RWPE2 (cell line): Measurements from ENCODE around the gene KIF1A.
A peak's percentile ranks its signal among the peaks of the same experiment; 100 is the strongest.

ENCODE experiments used
- ATAC-seq: fragments of 200-7000 bp; cut with Tn5 transposase; 3 replicates; pipeline ENCODE4 v1.9.1; 2021; ENCODE audit warnings: low read depth
- DNase-seq: peaks from one replicate; pipeline ENCODE4 v3.0.0-alpha.2; 2020; ENCODE audit warnings: low spot score
- H3K27ac ChIP-seq: fragments of 450-650 bp; 2 replicates; pipeline ENCODE4 v1.5.1; 2017; ENCODE audit warnings: mild to moderate bottlenecking; ENCODE audit not compliant: poor library complexity, severe bottlenecking
- H3K27me3 ChIP-seq: fragments of 250-450 bp; sonication (Bioruptor Pico); 2 replicates; pipeline ENCODE4 v1.5.1; 2021; ENCODE audit warnings: mild to moderate bottlenecking, moderate library complexity; ENCODE audit not compliant: insufficient read depth, poor library complexity, severe bottlenecking
- H3K36me3 ChIP-seq: fragments of 250-450 bp; sonication (Bioruptor Pico); 2 replicates; pipeline ENCODE4 v1.5.1; 2020; ENCODE audit warnings: low read depth, mild to moderate bottlenecking, moderate library complexity
- H3K4me1 ChIP-seq: fragments of 250-450 bp; sonication (Bioruptor Pico); 2 replicates; pipeline ENCODE4 v1.5.1; 2021; ENCODE audit warnings: mild to moderate bottlenecking, moderate library complexity; ENCODE audit not compliant: insufficient read depth, poor library complexity, severe bottlenecking
- H3K4me3 ChIP-seq: fragments of 250-450 bp; sonication (Bioruptor Pico); 2 replicates; pipeline ENCODE4 v1.5.1; 2021; ENCODE audit warnings: mild to moderate bottlenecking, moderate library complexity; ENCODE audit not compliant: severe bottlenecking
- H3K9me3 ChIP-seq: fragments of 250-450 bp; sonication (Bioruptor Pico); 2 replicates; pipeline ENCODE4 v1.5.1; 2021; ENCODE audit warnings: mild to moderate bottlenecking, moderate library complexity; ENCODE audit not compliant: severe bottlenecking
- TF ChIP-seq, protein P1 (sequence below): fragments of 450-650 bp; IDR thresholded peaks from one replicate; pipeline ENCODE4 v1.5.1; 2017; ENCODE audit warnings: mild to moderate bottlenecking, moderate library complexity; ENCODE audit not compliant: poor library complexity, severe bottlenecking

The KIF1A gene

DNA sequence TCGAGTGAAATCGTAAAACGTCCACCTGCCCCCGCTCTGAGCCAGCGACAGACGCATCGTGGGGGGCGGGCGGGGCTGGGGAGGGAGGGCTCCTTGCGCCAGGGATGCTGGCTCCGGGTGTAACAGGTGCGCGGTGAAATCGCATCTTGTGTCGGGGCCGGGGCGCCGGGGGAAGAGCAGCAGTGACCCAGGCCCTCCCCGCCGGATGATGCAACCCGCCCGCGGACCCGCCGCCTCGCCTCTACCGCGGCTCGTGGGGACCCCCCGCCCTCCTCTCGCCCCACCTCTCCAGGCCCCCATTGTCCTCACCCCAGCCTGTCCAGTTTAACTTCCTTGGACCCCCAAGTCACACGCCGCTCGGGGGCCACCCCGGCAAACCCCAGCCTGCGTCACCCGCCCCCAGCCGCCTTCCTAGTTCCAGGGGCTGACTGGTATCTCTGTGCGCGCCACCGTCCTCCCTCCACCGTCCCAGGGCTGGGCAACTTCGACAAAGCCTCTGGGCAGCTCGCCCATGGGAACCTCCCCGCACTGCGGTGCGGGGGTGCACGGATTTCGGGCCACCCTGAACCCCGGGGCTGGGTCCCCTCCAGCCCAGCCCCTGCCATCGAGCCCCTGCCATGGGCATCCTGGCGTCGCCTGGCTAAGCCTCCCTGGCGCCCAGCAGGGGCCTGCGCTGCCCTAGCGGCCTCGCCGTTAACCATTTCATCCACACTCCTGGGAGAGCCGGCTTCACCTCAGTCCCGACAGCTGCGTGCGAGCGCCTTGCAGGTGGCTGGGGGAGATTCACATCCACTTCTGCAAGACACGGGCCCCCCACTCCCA, 799 bp upstream of the KIF1A start:
- no peak overlapping the region for H3K27ac ChIP-seq

DNA sequence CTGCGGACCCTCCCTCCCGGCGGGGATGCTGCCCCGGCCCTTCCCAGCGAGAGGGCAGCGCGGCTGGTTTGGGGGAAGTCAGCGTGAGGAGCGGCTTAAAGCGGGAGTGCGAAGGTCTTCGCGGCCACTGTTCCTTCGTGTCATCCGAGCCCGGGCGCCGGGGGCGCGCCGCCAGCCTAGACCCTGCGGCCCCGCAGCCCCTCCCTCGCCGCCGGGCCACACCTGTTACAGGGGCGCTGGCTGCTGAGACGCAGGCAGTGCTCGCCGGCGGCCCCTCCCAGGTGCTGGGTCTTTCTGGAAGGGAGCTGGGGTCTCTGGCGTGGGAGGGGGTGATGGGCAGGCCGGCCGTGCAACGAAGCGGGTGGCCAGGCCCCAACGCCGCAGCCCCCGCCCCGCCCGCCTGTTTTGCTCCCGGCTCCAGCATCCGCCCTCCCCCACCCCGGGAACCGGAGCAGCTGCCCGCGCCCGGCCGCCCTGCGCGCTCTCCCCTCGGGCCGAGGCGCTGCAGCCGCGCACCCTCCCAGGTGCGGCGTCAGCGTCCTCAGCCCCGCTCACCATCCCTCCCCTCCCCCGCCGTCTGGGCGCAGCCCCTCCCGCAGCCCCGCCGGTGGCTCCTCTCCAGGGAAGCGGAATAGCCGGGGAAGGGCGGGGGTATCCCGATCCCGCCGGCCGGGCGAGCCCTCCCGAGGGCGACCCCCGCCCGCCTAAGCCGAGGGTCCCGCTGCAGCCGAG, 727 bp downstream of the KIF1A start:
- H3K9me3 ChIP-seq, result no peaks in the 10 kb centered on the region
- no peak overlapping the region for H3K27ac ChIP-seq

More for the DNA sequence above, 799 bp upstream of the KIF1A start:
- Histone ChIP-seq H3K4me3 (no peak overlapping the region), H3K9me3 (no peaks in the 10 kb centered on the region), H3K4me1 (no peaks in the 10 kb centered on the region), H3K36me3 (no peaks in the 10 kb centered on the region), H3K27me3 (peaks cover 64% of the 10 kb centered on the region)
- peak; percentile 53 for DNase-seq
- peak; percentile 40; the same call in 2 of the 3 replicates for ATAC-seq
- TF ChIP-seq, protein P1, sequence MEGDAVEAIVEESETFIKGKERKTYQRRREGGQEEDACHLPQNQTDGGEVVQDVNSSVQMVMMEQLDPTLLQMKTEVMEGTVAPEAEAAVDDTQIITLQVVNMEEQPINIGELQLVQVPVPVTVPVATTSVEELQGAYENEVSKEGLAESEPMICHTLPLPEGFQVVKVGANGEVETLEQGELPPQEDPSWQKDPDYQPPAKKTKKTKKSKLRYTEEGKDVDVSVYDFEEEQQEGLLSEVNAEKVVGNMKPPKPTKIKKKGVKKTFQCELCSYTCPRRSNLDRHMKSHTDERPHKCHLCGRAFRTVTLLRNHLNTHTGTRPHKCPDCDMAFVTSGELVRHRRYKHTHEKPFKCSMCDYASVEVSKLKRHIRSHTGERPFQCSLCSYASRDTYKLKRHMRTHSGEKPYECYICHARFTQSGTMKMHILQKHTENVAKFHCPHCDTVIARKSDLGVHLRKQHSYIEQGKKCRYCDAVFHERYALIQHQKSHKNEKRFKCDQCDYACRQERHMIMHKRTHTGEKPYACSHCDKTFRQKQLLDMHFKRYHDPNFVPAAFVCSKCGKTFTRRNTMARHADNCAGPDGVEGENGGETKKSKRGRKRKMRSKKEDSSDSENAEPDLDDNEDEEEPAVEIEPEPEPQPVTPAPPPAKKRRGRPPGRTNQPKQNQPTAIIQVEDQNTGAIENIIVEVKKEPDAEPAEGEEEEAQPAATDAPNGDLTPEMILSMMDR, result no peak

DNA sequence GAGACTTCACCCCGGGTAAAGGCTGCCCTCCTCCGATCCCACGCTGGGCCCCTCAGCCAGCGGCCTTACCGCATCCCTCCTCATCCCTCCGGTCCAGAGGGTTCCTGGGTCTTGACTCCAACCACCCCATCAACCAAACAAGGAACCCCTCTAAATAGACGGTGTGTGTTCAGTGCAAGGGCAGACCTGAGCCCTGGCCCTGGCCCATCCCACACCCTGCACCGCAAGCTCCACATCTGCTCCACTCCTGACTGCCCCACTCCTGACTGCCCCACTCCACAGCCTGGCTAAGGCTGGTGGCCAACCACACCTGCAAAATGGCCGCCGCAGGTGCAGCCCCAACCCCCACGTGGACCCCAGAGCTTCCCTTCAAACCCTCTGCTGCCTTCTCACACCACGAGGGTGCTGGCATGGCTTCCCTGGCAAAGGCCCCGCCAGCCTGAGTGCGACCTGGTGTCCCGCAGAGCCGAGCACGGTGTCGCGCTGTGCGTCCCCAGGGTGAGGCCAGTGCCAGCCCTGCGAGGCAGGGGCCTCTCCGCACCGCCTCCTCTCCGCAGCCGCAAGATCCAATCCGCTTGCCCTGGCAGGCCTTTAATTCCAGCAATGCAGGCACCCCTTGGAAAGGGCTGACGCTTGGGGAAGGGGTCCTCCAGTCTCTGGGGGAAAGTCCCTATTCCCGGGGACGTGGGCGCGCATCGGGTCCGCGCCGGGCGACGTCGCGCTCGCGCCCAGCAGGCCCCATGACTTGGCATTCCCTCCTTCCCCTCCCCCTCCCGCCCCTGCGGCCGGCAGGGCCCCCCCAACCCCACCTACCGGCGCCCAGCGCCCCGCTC, 1.5 kb downstream of the KIF1A start:
- TF ChIP-seq, protein P1, result no peak
- DNase-seq (peak; percentile 61), ATAC-seq (no peak)
- H3K27ac ChIP-seq, result no peak overlapping the region
- H3K27me3 ChIP-seq, result peaks cover 57% of the 10 kb centered on the region
- H3K36me3 ChIP-seq, result no peaks in the 10 kb centered on the region
- no peaks in the 10 kb centered on the region for H3K9me3 ChIP-seq
- H3K4me3 ChIP-seq, result no peak overlapping the region
- H3K4me1 ChIP-seq, result no peaks in the 10 kb centered on the region

More for the DNA sequence above, 727 bp downstream of the KIF1A start:
- TF ChIP-seq, protein P1, result no peak
- Histone ChIP-seq H3K4me1 (no peaks in the 10 kb centered on the region), H3K27me3 (peaks cover 64% of the 10 kb centered on the region), H3K36me3 (no peaks in the 10 kb centered on the region), H3K4me3 (no peak overlapping the region)
- ATAC-seq, result no peak
- no peak for DNase-seq

DNA sequence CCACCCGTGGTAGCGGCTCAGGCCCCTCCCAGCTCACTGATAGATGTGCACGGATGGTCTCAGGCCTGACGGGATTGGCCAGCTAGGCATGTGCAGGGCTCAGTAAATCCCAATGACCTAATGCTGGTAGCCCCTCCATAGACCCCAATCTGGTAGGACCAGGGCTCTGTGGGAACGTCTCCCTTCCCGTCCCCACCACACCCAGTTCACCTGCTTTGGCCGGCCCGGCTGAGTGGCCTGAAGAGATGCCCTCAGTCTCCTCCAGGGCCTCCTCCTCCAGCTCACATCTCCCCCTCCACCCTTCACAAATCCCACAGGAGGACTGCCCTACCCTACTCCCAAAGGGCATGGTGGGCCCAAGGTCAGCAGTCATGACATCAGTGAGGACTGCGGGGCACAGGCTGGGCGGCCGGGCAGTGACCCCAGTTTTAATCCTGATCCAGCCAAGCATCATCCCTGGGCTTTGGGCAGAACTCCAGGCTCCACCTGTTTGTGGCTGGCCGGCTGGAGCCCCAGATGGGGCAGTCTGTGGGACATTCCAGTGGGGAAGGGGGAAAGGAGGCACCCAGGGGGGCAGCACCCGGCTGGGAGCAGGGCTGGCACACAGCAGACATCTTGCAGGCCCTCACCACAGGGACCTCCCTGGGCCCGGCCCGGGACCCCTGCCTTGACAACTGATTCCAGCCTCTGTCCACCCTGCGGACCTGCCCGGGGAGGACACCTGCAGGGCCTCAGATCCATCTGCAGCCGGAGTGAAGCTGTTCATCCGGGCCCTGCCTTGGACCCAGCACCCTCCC, 2.3 kb downstream of the KIF1A start:
- H3K36me3 ChIP-seq, result no peaks in the 10 kb centered on the region
- no peak overlapping the region for H3K27ac ChIP-seq
- H3K9me3 ChIP-seq, result peaks cover 3% of the 10 kb centered on the region
- ATAC-seq, result no peak
- no peak for DNase-seq
- TF ChIP-seq, protein P1, result no peak
- no peaks in the 10 kb centered on the region for H3K4me1 ChIP-seq
- H3K27me3 ChIP-seq, result peaks cover 48% of the 10 kb centered on the region
- H3K4me3 ChIP-seq, result no peak overlapping the region
